ENCODE results near the gene MGAT4A.

- TF ChIP-seq CTCF (IDR thresholded peaks at IDR 0.05; ENCODE audit: low read length), result no peak
- no peak for TF ChIP-seq EZH2 (IDR thresholded peaks at IDR 0.05; ENCODE audit: borderline replicate concordance, low read length)
Measured at GRCh38 chr2:98720286-98720685, 10.6 kb downstream of the MGAT4A start.
